PFSK-1 (cell line): ENCODE results near the gene PMCH.

Experiments
- FOXP2 ChIP-seq: optimal IDR thresholded peaks from 2 replicates; pipeline ENCODE3; 2011; ENCODE audit warnings: borderline replicate concordance, control low read depth, inconsistent platforms; ENCODE audit not compliant: insufficient read depth; ENCODE audit errors: extremely low read length, extremely low read depth
- POLR2AphosphoS5 ChIP-seq: IDR thresholded peaks from 2 replicates; pipeline ENCODE4 v1.6.1; 2012; ENCODE audit warnings: low read depth, mild to moderate bottlenecking, control low read depth, low read length, moderate library complexity
- SIN3A ChIP-seq: IDR thresholded peaks from 2 replicates; pipeline ENCODE4 v1.6.1; 2012; ENCODE audit warnings: mild to moderate bottlenecking, low read length, moderate library complexity, borderline replicate concordance; ENCODE audit not compliant: insufficient read depth
- TAF1 ChIP-seq: IDR thresholded peaks from 2 replicates; pipeline ENCODE4 v1.6.1; 2012; ENCODE audit warnings: low read length, control low read depth, borderline replicate concordance; ENCODE audit not compliant: insufficient read depth
- TF ChIP-seq, protein P1 (sequence below), 2 experiments: IDR thresholded peaks; 2 replicates each; pipeline versions ENCODE4 v1.6.1 to v1.8.0; 2011 to 2012; ENCODE audit warnings: low read depth in 2 of 2, low read length in 2 of 2, control low read depth in 1 of 2, inconsistent platforms in 1 of 2, mild to moderate bottlenecking in 1 of 2, moderate library complexity in 1 of 2; ENCODE audit not compliant: insufficient read depth in 1 of 2

PMCH gene

DNA sequence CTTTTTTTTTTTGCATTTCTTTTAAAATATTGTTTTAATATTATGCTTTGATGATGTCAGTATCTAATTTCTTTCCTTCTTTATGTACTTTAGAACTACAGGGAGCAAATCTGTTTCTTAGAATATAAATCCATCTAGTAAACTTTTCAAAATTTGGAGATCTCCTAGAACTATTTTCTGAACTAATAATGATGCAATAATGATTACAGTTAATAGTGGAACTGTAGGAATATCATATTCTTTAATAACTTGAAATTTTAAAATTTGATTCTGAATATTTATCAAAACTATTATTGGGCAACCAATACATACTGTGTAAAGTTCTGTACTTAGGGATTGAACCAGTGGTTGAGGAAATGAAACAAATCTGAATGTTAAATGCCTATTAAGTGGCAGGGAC, 23.1 kb upstream of the PMCH start:
- TF ChIP-seq TAF1 (no peak), POLR2AphosphoS5 (no peak), FOXP2 (no peak)
- TF ChIP-seq, protein P1, sequence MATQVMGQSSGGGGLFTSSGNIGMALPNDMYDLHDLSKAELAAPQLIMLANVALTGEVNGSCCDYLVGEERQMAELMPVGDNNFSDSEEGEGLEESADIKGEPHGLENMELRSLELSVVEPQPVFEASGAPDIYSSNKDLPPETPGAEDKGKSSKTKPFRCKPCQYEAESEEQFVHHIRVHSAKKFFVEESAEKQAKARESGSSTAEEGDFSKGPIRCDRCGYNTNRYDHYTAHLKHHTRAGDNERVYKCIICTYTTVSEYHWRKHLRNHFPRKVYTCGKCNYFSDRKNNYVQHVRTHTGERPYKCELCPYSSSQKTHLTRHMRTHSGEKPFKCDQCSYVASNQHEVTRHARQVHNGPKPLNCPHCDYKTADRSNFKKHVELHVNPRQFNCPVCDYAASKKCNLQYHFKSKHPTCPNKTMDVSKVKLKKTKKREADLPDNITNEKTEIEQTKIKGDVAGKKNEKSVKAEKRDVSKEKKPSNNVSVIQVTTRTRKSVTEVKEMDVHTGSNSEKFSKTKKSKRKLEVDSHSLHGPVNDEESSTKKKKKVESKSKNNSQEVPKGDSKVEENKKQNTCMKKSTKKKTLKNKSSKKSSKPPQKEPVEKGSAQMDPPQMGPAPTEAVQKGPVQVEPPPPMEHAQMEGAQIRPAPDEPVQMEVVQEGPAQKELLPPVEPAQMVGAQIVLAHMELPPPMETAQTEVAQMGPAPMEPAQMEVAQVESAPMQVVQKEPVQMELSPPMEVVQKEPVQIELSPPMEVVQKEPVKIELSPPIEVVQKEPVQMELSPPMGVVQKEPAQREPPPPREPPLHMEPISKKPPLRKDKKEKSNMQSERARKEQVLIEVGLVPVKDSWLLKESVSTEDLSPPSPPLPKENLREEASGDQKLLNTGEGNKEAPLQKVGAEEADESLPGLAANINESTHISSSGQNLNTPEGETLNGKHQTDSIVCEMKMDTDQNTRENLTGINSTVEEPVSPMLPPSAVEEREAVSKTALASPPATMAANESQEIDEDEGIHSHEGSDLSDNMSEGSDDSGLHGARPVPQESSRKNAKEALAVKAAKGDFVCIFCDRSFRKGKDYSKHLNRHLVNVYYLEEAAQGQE (IDR thresholded peaks at IDR 0.05; ENCODE audit: insufficient read depth in 1 of 2, low read depth in 2 of 2, low read length in 2 of 2), result no peak

DNA sequence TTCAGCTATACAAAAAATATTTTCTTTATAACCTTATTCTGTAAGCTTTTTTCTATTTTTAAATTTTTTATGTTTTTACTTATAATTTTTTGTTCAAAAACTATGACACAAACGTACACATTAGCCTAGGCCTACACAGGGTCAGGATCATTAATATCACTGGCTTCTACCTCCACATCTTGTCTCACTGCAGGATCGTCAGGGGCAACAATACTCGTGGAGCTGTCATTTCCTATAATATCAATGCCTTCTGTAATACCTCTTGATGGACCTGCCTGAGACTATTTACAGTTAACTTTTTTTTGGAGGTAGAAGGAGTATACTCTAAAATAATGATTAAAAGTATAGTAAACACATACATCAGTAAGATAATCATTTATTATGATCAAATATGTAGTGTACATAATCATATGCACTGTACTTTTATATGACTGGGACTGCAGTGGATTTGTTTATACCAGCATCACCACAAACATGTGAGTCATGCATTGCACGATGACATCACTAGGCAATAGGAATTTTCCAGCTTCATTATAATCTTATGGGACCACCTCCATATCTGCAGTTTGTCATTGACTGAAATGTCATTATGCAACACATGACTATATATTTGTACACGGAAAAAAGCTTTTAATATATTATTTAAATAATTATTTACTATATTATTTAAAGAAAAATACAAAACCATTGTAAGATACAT, 18.5 kb upstream of the PMCH start:
- TF ChIP-seq POLR2AphosphoS5 (no peak), TAF1 (no peak), SIN3A (no peak), FOXP2 (no peak)
- TF ChIP-seq, protein P1 (IDR thresholded peaks at IDR 0.05; ENCODE audit: insufficient read depth in 1 of 2, low read depth in 2 of 2, low read length in 2 of 2), result no peak

DNA sequence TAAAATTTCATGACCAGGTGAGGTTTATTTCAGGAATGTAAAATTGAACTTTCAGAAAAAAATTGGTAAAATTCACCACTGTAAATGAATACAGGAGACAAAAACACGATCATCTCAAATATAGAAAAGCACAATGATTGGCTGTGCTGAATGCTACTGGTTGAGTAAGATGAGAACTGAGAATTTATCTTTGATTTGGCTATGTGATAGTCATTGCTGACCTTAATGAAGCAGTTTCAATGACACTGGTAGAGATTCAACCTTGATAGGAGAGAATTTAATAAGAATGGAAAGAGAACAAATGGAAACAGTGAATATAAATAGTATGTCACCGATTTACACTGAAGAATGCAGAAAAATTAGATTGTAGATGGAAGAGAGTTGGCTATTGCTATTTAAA, 6.4 kb upstream of the PMCH start:
- TF ChIP-seq TAF1, result no peak
- no peak for TF ChIP-seq SIN3A
- TF ChIP-seq POLR2AphosphoS5, result no peak
- TF ChIP-seq, protein P1 (IDR thresholded peaks at IDR 0.05; ENCODE audit: insufficient read depth in 1 of 2, low read depth in 2 of 2, low read length in 2 of 2), result no peak
- no peak for TF ChIP-seq FOXP2

DNA sequence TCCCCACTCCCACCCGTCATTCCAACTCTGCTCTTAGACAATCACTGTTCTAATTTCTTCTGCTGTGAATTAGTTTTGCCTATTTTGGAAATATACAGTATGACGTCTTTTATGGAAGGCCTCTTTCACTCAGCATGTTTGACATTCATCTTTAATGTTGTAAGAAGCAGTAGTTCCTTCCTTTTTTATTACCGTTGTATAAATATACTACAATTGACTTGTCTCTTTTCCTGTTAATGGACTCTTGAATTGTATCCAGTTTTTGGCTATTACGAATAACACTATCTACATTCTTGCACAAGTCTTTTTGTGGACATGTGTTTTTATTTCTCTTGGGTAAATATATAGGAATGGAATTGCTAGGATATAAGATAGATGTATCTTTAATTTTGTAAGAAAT, 4.9 kb upstream of the PMCH start:
- TF ChIP-seq TAF1, result no peak
- no peak for TF ChIP-seq SIN3A
- TF ChIP-seq, protein P1 (IDR thresholded peaks at IDR 0.05; ENCODE audit: insufficient read depth in 1 of 2, low read depth in 2 of 2, low read length in 2 of 2), result no peak
- no peak for TF ChIP-seq POLR2AphosphoS5
- no peak for TF ChIP-seq FOXP2
